Right ventricle myocardium inferior (tissue), 1 donor: ENCODE measurements around the gene UCP3. TPM values are rescaled to one million over a fixed set of nuclear protein-coding genes. Genes with fewer than 3 reads are reported as not detected.

ENCODE experiments used
- ATAC-seq: fragments of 200-7000 bp; cut with Tn5 transposase; one replicate; pipeline ENCODE4 v1.9.1; 2020; ENCODE audit warnings: mild to moderate bottlenecking, moderate library complexity
- DNase-seq: peaks from one replicate; pipeline ENCODE4 v3.0.0; 2021; ENCODE audit errors: missing footprints
- intact Hi-C: fragments of 100-400 bp; cut with DNase I; formaldehyde crosslinking; loops from one replicate; pipeline ENCODE4 v1.11.0; 2022
- total RNA-seq: library from RNA; stranded (reverse); fragmentation: NEBNext Ultra II Directional; extraction: Animal tissue kit (Norgen Biotek cat#: 25700); gene quantifications from one replicate; pipeline ENCODE4 v1.2.1, GENCODE V29; 2021
- donor health status: DM: no; HTN: yes; CAD: no; lungs with severe emphysema.

The UCP3 gene
- total RNA-seq, 1 donor from 2014 or later, result 13.1 TPM

DNA sequence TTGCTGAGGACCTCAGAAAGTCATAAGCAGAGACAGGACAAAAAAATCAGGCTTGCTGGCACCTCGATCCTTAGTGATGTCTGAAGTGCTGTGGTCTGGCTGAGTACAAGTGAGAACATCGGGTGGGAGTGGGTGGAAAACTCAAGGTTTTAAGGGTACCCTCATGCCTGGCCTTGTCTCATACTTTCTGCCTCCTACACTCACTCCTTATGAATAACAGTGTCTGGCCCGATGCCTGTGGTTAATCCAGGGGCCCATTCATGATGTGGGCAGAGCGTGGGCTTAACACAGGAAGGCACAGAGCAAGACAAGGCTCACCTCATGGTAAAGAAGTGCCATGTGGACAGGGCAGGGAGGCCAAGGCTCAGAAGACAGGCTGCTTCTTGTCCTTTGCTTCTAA, 11.0 kb upstream of the UCP3 start:
- ATAC-seq, result no peak
- intact Hi-C loops, result loop anchor here (2.0 to 5.0 kb wide), 2 partner anchors 37 to 58 kb away; partner anchors contain the start of gene UCP2
- DNase-seq, result no peak

- intact Hi-C loops, result loop anchor here (2.0 to 5.0 kb wide), 2 partner anchors 36 to 57 kb away; partner anchors contain the start of gene UCP2
- DNase-seq, result no peak
- peak; percentile 2 for ATAC-seq
These were observed 10.3 kb upstream of the UCP3 start for GRCh38 chr11:74019104-74019738.

DNA sequence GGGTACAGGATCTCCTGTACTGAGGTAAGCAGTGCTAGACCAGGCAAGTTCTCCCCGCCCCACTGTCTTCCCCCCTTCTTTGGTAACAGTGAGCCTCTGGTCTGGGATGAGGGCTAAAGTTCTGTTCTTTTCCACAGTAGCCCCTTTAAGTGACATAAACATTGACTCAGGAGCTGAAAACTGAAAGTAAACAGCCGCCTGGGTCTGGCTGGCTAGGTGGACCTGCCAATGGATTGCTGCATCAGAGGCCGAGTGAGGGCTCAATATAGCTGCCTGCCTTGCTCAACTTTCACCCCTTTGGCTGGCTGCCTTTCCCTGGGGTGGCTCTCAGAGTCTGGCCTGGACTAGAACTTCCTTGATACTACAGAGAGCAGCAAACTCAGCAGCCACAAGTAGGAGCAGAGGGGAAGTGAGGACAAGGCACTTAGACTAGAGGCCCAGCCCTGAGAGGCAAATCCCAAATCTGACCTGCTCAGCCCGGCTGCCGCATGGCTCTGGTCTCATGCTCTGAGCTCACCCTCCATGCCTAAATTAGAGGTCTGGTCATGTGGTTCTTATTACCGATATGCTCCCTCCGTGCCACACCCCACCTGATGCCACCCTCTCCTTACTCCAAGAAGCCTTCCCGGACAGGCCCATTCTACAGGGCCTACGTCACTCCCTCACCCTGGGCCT, 9.6 kb upstream of the UCP3 start:
- ATAC-seq, result peak; percentile 96
- intact Hi-C loops, result loop anchor here (2.0 to 5.0 kb wide), 2 partner anchors 36 to 56 kb away; partner anchors contain the start of gene UCP2
- peak; percentile 95 for DNase-seq

DNA sequence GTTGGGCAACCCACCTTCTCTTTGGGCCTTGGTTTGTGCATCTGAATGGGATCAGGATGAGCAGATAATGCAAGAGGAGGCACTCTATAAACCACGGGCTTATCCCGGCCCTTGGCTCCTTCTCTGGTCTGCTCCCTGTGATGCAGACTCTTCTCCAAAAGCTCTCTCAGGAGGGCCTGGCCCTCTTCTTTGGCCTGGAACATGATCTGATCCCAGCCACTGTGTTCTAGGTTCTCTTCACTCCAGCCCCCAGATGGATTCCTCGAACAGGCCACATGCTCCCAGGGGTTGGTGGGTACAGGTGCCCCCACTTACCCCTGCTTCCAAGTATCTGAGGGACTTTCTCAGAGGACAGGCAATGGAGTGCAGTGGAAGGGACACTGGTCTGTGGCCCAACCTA, 8.7 kb upstream of the UCP3 start:
- ATAC-seq, result no peak
- DNase-seq, result no peak
- intact Hi-C loops, result loop anchor here (2.0 to 5.0 kb wide), 2 partner anchors 35 to 55 kb away; partner anchors contain the start of gene UCP2

DNA sequence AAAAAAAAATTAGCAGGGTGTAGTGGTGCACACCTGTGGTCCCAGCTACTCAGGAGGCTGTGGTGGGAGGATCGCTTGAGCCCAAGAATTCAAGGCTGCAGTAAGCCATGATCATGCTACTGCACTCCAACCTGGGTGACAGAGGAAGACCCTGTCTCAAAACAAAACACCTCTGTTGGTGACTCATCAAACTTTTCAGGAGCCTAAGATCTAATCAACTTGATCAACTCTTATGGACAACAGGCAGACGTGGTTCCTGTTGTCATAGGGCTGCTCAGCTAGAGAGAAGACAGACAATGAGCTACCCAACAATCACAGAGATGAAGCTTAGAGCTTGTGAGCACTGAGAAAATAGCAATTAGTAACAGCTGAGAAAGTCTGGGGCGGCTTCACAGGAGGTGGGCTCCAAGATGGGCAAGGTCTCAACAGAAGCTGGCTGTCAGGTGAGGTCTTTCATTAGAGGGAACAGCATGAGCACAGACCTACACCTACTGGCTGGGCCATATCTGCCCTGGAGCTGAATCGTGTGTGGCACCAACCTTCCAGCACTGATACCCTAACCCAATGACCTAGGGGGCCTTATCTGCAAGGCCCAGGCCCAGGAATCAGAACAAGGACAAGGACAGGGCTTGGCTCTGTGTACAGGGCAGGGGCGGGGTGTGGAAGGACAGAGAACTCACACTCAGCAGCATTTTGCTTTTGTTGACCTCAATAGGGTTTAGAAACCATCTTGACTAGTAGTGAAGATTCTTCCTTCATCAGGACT, 7.2 kb upstream of the UCP3 start:
- intact Hi-C loops, result loop anchor here (5.0 kb wide), 1 partner anchor 54 kb away; no protein-coding TSS in a partner anchor
- DNase-seq, result no peak
- no peak for ATAC-seq

- ATAC-seq, result no peak
- intact Hi-C loops, result loop anchor here (5.0 kb wide), 1 partner anchor 53 kb away; no protein-coding TSS in a partner anchor
- DNase-seq, result no peak
These were observed 6.0 kb upstream of the UCP3 start for GRCh38 chr11:74014880-74015279.

DNA sequence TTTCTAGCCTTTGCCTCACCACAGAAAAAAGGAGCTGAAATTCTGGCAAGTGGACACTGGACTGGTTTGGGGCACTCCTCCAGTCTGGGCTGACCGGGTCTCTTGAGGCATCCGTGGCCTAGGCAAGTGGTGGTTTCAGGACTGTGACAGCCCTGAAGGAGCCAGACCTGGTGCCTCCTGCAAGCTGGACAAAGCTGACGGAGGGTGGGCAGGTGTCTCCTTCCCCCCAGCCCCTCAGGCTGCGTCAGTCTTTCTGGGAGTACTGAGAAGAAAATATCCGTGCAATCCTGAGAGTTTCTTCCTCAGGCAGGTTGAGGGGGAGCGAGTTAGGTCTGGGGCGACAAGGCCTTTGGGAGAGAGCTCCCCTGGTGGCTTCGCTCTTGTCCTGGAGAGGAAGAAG, 4.3 kb upstream of the UCP3 start:
- ATAC-seq (no peak), DNase-seq (no peak)
- intact Hi-C loops, result no loop called here

DNA sequence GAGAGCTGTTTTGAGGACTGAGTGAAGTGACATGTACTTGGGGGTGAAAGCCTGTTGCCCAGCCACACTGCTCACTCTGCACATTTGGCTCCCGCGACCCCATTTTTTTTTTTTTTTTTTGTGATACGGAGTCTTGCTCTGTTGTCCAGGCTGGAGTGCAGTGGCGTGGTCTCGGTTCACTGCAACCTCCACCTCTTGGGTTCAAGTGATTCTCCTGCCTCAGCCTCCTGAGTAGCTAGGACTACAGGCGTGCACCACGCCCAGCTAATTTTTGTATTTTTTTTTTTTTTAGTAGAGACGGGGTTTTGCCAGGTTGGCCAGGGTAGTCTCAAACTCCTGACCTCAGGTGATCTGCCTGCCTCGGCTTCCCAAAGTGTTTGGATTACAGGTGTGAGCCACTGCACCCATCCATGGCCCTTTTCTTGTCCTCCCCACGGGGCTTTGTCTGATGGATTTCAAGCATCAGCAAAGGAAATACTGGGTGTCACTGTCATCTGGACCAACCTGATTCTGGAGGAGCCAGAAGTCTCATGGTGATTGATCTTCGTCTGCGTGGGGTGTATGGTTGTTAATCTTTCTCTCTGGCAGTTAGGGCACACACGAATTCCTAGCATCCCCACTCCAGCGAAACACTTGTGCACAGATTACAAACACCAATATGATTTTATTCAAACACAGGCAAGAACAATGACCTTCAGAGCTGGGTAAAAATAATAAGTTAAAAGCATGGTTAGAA, 3.4 kb upstream of the UCP3 start:
- DNase-seq, result no peak
- intact Hi-C loops, result no loop called here
- no peak for ATAC-seq

GRCh38 chr11:74011360-74012073, 2.6 kb upstream of the UCP3 start:
- peak; percentile 30 for ATAC-seq
- no peak for DNase-seq
- intact Hi-C loops, result no loop called here

DNA sequence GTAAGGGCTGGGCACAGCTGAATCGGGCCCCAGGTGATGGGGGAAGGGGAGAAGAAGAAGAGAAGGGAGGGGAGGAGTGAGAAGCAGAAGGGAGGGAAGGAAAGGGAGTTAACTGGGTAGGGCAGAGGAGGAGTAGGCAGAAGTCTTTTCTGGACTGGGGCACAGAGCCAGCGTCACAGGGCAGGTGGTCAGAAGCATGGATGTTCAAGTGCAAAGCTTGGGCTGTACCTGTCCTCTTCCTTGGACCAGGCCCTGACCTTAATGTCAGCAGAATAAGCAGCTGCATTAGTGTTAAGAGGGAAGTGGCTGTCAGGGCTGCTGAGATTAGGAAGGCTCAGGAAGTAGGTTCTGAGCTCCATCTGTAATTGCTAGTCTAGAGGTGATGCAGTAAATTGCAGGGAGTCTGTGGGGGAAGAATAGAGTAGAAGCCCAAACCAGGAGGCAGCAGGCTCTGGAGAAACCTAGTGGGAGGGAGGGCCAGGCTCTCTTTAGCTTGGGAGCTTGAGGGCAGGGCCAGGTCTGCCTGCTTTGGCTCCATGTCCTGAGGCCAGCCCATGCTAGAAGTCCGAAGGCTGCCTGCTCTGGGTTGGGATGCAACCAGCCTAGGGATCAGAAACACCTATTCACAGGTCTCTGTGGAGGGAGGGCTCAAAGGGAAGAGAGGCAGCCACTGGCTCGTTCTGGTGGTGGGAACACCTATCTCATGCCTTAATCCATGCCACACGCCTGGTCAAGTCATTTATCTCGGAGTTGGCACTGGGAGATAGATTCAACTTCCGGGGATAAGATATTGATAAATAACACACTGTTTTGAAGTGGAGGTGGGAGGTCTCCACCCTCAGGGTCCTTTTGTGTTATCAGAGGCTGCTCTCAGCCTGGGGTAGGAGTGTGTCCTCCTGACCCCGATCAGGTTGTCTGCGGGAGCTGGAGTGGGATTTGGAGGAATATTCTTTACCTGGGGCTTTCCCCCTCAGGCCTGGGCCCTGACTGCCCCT, 1.7 kb upstream of the UCP3 start:
- DNase-seq (no peak), ATAC-seq (no peak)
- intact Hi-C loops, result no loop called here

- no peak for DNase-seq
- intact Hi-C loops, result no loop called here
- no peak for ATAC-seq
These were observed 905 bp upstream of the UCP3 start for GRCh38 chr11:74009675-74010305.

- intact Hi-C loops, result no loop called here
- ATAC-seq (no peak), DNase-seq (no peak)
These were observed 304 bp upstream of the UCP3 start for GRCh38 chr11:74009230-74009547.

DNA sequence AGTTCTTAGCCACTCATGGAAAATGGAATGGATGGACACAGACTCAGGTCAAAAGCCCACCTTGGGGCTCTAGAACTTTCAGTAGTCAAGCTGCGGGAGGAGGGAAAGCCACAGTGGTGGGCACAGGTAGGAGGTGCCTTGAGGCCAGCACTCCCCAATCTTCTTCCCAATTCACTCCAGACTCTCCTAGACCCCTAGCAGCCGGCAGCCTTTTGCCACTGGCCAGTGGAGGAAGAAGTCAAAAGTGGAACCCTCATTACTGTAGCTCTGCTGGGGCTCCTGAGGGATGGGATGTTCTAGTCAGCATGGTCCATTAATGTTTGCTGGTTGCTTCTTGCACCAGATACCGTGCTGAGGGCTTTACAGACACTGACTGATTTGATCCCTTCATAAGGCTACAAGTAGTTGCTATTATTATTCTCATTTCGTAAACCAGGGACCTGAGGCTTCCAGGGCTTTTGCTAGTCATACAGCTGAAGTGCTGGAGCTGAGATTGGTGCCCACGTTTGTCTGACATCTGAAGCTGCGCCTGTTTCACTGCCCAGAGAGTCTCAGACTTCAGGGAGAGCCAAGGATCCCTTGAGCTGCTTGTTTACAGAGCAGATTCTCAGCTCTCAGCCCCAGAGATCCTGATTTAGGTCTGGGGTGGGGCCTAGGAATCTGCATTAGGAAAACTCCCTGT, 1.1 kb downstream of the UCP3 start:
- ATAC-seq, result peak; percentile 43
- intact Hi-C loops, result no loop called here
- DNase-seq, result no peak

- intact Hi-C loops, result no loop called here
- ATAC-seq (no peak), DNase-seq (no peak)
These were observed 2.1 kb downstream of the UCP3 start for GRCh38 chr11:74006743-74007304.

GRCh38 chr11:74005721-74006517, 3.0 kb downstream of the UCP3 start:
- ATAC-seq (no peak), DNase-seq (no peak)
- intact Hi-C loops, result no loop called here
